Naive thymus-derived CD8-positive, alpha-beta T cell (primary cell): Measurements from ENCODE around the gene RPS6KA4. TPM values are rescaled to one million over a fixed set of nuclear protein-coding genes. Genes with fewer than 3 reads are reported as not detected.

Source experiments
- ATAC-seq, 2 donors: fragments of 150-1000 bp; cut with Tn5 transposase in 1 of 2; sonication (Bioruptor Pico), chemical (Tn5 transposase) in 1 of 2; 1 replicate in 1 of 2; 2 replicates in 1 of 2; pipeline ENCODE4 v1.10.0; 2021; ENCODE audit warnings: mild to moderate bottlenecking in 2 of 2, moderate library complexity in 2 of 2
- POLR2A ChIA-PET: fragments of 350-600 bp; sonication (Branson Sonifier 250); formaldehyde crosslinking; loops from one replicate; lab custom pipeline; 2021; ENCODE audit warnings: antibody characterized with exemption; lab: Charles Lee
- DNase-seq, 10 donors: peaks; one replicate each; pipeline versions ENCODE4 v3.0.0 to v3.0.0-alpha.2; 2020 to 2022
- H3K27ac Mint-ChIP-seq, 10 donors: one replicate each; pipeline ENCODE4 v1.8.0; 2020 to 2022; ENCODE audit warnings: mild to moderate bottlenecking in 10 of 10, mixed read lengths in 10 of 10, moderate library complexity in 4 of 10, inconsistent platforms in 1 of 10
- H3K27me3 Mint-ChIP-seq, 5 donors: one replicate each; pipeline ENCODE4 v1.8.0; 2021 to 2022; ENCODE audit warnings: mixed read lengths in 5 of 5
- H3K36me3 Mint-ChIP-seq, 3 donors: one replicate each; pipeline ENCODE4 v1.8.0; 2020 to 2022; ENCODE audit warnings: mixed read lengths in 3 of 3, mild to moderate bottlenecking in 2 of 3, inconsistent platforms in 1 of 3
- H3K4me1 Mint-ChIP-seq, 4 donors: one replicate each; pipeline ENCODE4 v1.8.0; 2021 to 2022; ENCODE audit warnings: mixed read lengths in 4 of 4
- H3K4me3 Mint-ChIP-seq, 10 donors: one replicate each; pipeline ENCODE4 v1.8.0; 2020 to 2022; ENCODE audit warnings: mild to moderate bottlenecking in 10 of 10, mixed read lengths in 10 of 10, moderate library complexity in 6 of 10, inconsistent platforms in 1 of 10
- H3K9me3 Mint-ChIP-seq, 9 donors: one replicate each; pipeline ENCODE4 v1.8.0; 2020 to 2022; ENCODE audit warnings: mixed read lengths in 9 of 9, mild to moderate bottlenecking in 3 of 9, inconsistent platforms in 1 of 9, moderate library complexity in 1 of 9
- polyA plus RNA-seq, 3 donors: library from polyadenylated mRNA; unstranded; fragments of 300-500 nt; fragmentation: Illumina TruSeq; gene quantifications; one replicate each; pipeline ENCODE4 v1.2.3, GENCODE V29; 2021
- total RNA-seq, 8 experiments: library from RNA in 2 of 8; stranded (reverse) in 2 of 8; gene quantifications; one replicate each; pipeline ENCODE4 v1.2.3 and lab custom pipeline; 2021 to 2026

The RPS6KA4 gene
- total and polyA plus RNA-seq, 5 experiments from 2014 or later, result 4.3 to 23.3 (median 5.1) TPM

GRCh38 chr11:64341851-64342791 lies 16.8 kb upstream of the RPS6KA4 start:
- DNase-seq, result peak; percentile 76 to 88 (median 85)
- peak overlapping the region in 9 of 10 donors; percentile 32 to 92 (median 85) for H3K4me3 Mint-ChIP-seq
- peak; percentile 51 to 54 for ATAC-seq
- POLR2A ChIA-PET, result interaction anchor here (0.5 to 4.9 kb wide), 9 partner anchors 11 to 832 kb away, joined by 3 to 73 read pairs (median 5); partner anchors contain the start of genes FERMT3, PRDX5, RPS6KA4 and TRMT112
- H3K36me3 Mint-ChIP-seq, result peaks cover 0 to 28% (median 7%) of the 10 kb centered on the region in 3 donors
- H3K4me1 Mint-ChIP-seq, result peaks cover 23 to 60% (median 50%) of the 10 kb centered on the region in 4 donors
- H3K9me3 Mint-ChIP-seq, result no peaks in the 10 kb centered on the region
- peak overlapping the region in 5 of 10 donors; percentile 29 to 75 (median 52) for H3K27ac Mint-ChIP-seq
- H3K27me3 Mint-ChIP-seq, result no peaks in the 10 kb centered on the region

GRCh38 chr11:64342869-64343745 lies 15.9 kb upstream of the RPS6KA4 start:
- no peaks in the 10 kb centered on the region for H3K9me3 Mint-ChIP-seq
- H3K36me3 Mint-ChIP-seq, result peaks cover 0 to 24% (median 7%) of the 10 kb centered on the region in 3 donors
- peak overlapping the region in 4 of 10 donors; percentile 37 to 75 (median 56) for H3K27ac Mint-ChIP-seq
- peaks cover 26 to 56% (median 49%) of the 10 kb centered on the region in 4 donors for H3K4me1 Mint-ChIP-seq
- no peak for ATAC-seq
- H3K27me3 Mint-ChIP-seq, result no peaks in the 10 kb centered on the region
- DNase-seq, result no peak
- POLR2A ChIA-PET, result interaction anchor here (0.6 to 4.9 kb wide), 5 partner anchors 15 to 44 kb away, joined by 3 to 73 read pairs (median 6); partner anchors contain the start of genes PRDX5, RPS6KA4 and TRMT112
- peak overlapping the region in 4 of 10 donors; percentile 32 to 91 (median 54) for H3K4me3 Mint-ChIP-seq

GRCh38 chr11:64343767-64344559 lies 15.0 kb upstream of the RPS6KA4 start:
- POLR2A ChIA-PET, result interaction anchor here (1.7 to 4.6 kb wide), 2 partner anchors 14 to 26 kb away, joined by 5 to 27 read pairs; partner anchors contain the start of genes PRDX5 and RPS6KA4
- Mint-ChIP-seq H3K4me3 (no peak overlapping the region), H3K9me3 (no peaks in the 10 kb centered on the region), H3K27me3 (no peaks in the 10 kb centered on the region), H3K4me1 (peaks cover 26 to 53% (median 46%) of the 10 kb centered on the region in 4 donors), H3K27ac (no peak overlapping the region), H3K36me3 (peaks cover 0 to 25% (median 8%) of the 10 kb centered on the region in 3 donors)
- ATAC-seq (no peak), DNase-seq (no peak)

- no peak overlapping the region for H3K27ac Mint-ChIP-seq
- POLR2A ChIA-PET, result interaction anchor here (1.7 kb wide), 1 partner anchor 27 kb away, joined by 5 read pairs; the partner anchor contains the start of gene PRDX5
- no peak for DNase-seq
Observed at GRCh38 chr11:64344787-64345186, 14.2 kb upstream of the RPS6KA4 start.

GRCh38 chr11:64347193-64347867 lies 11.6 kb upstream of the RPS6KA4 start:
- POLR2A ChIA-PET, result interaction anchor here (1.5 kb wide), 1 partner anchor 13 kb away, joined by 3 read pairs; no protein-coding TSS in a partner anchor
- Mint-ChIP-seq H3K27me3 (no peaks in the 10 kb centered on the region), H3K4me1 (peaks cover 8 to 23% (median 15%) of the 10 kb centered on the region in 4 donors), H3K4me3 (peak overlapping the region in 1 of 10 donors; percentile 10), H3K27ac (no peak overlapping the region), H3K36me3 (peaks cover 0 to 29% (median 8%) of the 10 kb centered on the region in 3 donors), H3K9me3 (no peaks in the 10 kb centered on the region)
- ATAC-seq (no peak), DNase-seq (no peak)

More at GRCh38 chr11:64344787-64345186, 14.2 kb upstream of the RPS6KA4 start:
- Mint-ChIP-seq H3K4me1 (peaks cover 19 to 45% (median 38%) of the 10 kb centered on the region in 4 donors), H3K27me3 (no peaks in the 10 kb centered on the region), H3K4me3 (no peak overlapping the region), H3K9me3 (no peaks in the 10 kb centered on the region), H3K36me3 (peaks cover 0 to 25% (median 8%) of the 10 kb centered on the region in 3 donors)
- ATAC-seq, result no peak

GRCh38 chr11:64348383-64349024 lies 10.5 kb upstream of the RPS6KA4 start:
- ATAC-seq, result no peak
- H3K4me3 Mint-ChIP-seq, result no peak overlapping the region
- no peaks in the 10 kb centered on the region for H3K9me3 Mint-ChIP-seq
- H3K27me3 Mint-ChIP-seq, result no peaks in the 10 kb centered on the region
- POLR2A ChIA-PET, result interaction anchor here (1.5 to 1.7 kb wide), 2 partner anchors 12 to 64 kb away, joined by 3 read pairs; partner anchors contain the start of gene BAD
- DNase-seq, result no peak
- H3K36me3 Mint-ChIP-seq, result peaks cover 0 to 25% (median 8%) of the 10 kb centered on the region in 3 donors
- peaks cover 3 to 18% (median 13%) of the 10 kb centered on the region in 4 donors for H3K4me1 Mint-ChIP-seq
- H3K27ac Mint-ChIP-seq, result peak overlapping the region in 2 of 10 donors; percentile 69 to 77

GRCh38 chr11:64349025-64349387 lies 10.0 kb upstream of the RPS6KA4 start:
- no peak for ATAC-seq
- Mint-ChIP-seq H3K4me1 (peaks cover 3 to 18% (median 13%) of the 10 kb centered on the region in 4 donors), H3K27me3 (no peaks in the 10 kb centered on the region), H3K27ac (peak overlapping the region in 2 of 10 donors; percentile 69 to 77), H3K36me3 (peaks cover 0 to 25% (median 8%) of the 10 kb centered on the region in 3 donors), H3K9me3 (no peaks in the 10 kb centered on the region), H3K4me3 (no peak overlapping the region)
- POLR2A ChIA-PET, result interaction anchor here (1.3 to 1.7 kb wide), 2 partner anchors 31 to 65 kb away, joined by 3 read pairs; partner anchors contain the start of genes BAD and PRDX5
- no peak for DNase-seq

- no peaks in the 10 kb centered on the region for H3K27me3 Mint-ChIP-seq
- H3K4me3 Mint-ChIP-seq, result no peak overlapping the region
- H3K9me3 Mint-ChIP-seq, result no peaks in the 10 kb centered on the region
- H3K4me1 Mint-ChIP-seq, result peaks cover 3 to 18% (median 13%) of the 10 kb centered on the region in 4 donors
- H3K27ac Mint-ChIP-seq, result no peak overlapping the region
- H3K36me3 Mint-ChIP-seq, result peaks cover 0 to 25% (median 8%) of the 10 kb centered on the region in 3 donors
- DNase-seq (no peak), ATAC-seq (no peak)
- POLR2A ChIA-PET, result interaction anchor here (1.3 to 1.7 kb wide), 2 partner anchors 32 to 65 kb away, joined by 3 read pairs; partner anchors contain the start of genes BAD and PRDX5
Observed at GRCh38 chr11:64349404-64349803, 9.6 kb upstream of the RPS6KA4 start.

GRCh38 chr11:64351136-64351631 lies 7.8 kb upstream of the RPS6KA4 start:
- no peaks in the 10 kb centered on the region for H3K9me3 Mint-ChIP-seq
- no peaks in the 10 kb centered on the region for H3K27me3 Mint-ChIP-seq
- POLR2A ChIA-PET, result no interaction called here
- H3K36me3 Mint-ChIP-seq, result peaks cover 0 to 17% (median 1%) of the 10 kb centered on the region in 3 donors
- H3K4me3 Mint-ChIP-seq, result no peak overlapping the region
- no peak overlapping the region for H3K27ac Mint-ChIP-seq
- ATAC-seq, result no peak
- DNase-seq, result no peak
- peaks cover 3 to 12% (median 6%) of the 10 kb centered on the region in 4 donors for H3K4me1 Mint-ChIP-seq
